Testis (tissue), 2 donors: Measurements from ENCODE around the gene DCUN1D4.

Experiments
- CTCF ChIP-seq, 3 experiments: fragments of 450-650 bp in 2 of 3; fragments of 200-600 bp in 1 of 3; sonication (generic) in 1 of 3; IDR thresholded peaks; one replicate each; pipeline ENCODE4 v1.5.1; 2016 to 2019; ENCODE audit warnings: antibody characterized with exemption in 3 of 3, mild to moderate bottlenecking in 2 of 3, moderate library complexity in 1 of 3
- POLR2A ChIP-seq: fragments of 450-650 bp; IDR thresholded peaks from one replicate; pipeline ENCODE4 v1.6.1; 2017; ENCODE audit warnings: antibody characterized with exemption, mild to moderate bottlenecking, moderate library complexity

DNA sequence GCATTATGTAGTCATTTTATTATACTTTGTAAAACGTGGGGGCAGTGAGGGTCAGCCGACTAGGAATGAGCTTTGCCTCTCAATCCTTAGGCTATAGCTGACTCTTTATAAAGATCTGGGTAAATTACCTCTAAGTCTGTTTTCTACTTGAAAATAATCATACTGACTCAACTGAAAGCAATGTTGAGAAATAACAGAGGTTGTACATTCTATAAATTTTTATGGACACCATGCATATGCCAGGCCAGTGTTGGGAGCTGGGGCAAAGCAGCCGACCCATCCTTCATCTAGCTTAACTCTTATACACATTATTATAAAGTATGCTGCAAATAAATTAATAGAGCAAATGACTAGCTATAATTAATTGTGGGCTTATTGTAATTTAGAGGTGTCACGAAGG lies 2.2 kb upstream of the DCUN1D4 start:
- TF ChIP-seq CTCF (IDR thresholded peaks at IDR 0.05): no peak
- TF ChIP-seq POLR2A: no peak
